ENCODE measurements around the gene PKD1. TPM values are rescaled to one million over a fixed set of nuclear protein-coding genes. Genes with fewer than 3 reads are reported as not detected.

The PKD1 gene
- total RNA-seq, 1 experiment from 2014 or later = 137 TPM

DNA sequence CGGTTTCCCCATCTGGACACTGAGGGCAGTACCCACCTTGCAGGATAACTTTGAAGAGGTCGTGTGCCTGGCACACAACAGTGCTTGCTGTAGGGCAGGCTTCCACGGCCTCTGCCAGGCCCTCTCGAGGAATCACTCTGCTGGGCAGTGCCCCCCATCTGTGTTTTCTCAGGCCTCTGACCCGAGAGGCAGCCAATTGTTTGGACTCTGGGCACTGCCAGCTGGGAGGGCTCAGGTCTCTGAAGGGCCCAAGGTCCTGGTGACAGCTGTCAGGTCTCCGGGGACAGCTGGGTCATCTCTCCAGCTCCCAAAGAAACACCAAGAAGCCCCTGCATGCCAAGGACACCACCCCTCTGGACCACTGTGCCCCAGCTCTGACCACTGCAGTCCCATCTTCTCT lies 11.7 kb upstream of the PKD1 start:
- TF ChIP-seq EZH2 (IDR thresholded peaks at IDR 0.05) (no peak), JUND (IDR thresholded peaks at IDR 0.05) (no peak), CBX3 (IDR thresholded peaks at IDR 0.05; ENCODE audit: low read depth) (no peak), SP1 (IDR thresholded peaks at IDR 0.05; ENCODE audit: low read depth) (no peak), CEBPB (IDR thresholded peaks at IDR 0.05; ENCODE audit: low read depth) (no peak), POLR2A (IDR thresholded peaks at IDR 0.05; ENCODE audit: borderline replicate concordance, extremely low read depth, insufficient read depth, insufficient read length) (no peak), SIN3A (IDR thresholded peaks at IDR 0.05; ENCODE audit: low read depth) (no peak), ELF1 (IDR thresholded peaks at IDR 0.05; ENCODE audit: borderline replicate concordance, low read depth) (no peak), ZFX (IDR thresholded peaks at IDR 0.05) (no peak), FOSL1 (IDR thresholded peaks at IDR 0.05; ENCODE audit: low read depth) (no peak), EZH2phosphoT487 (IDR thresholded peaks at IDR 0.05; ENCODE audit: borderline replicate concordance) (no peak), YY1 (IDR thresholded peaks at IDR 0.05; ENCODE audit: extremely low read depth, insufficient replicate concordance, low read depth, low read length) (no peak), POLR2AphosphoS5 (IDR thresholded peaks at IDR 0.05; ENCODE audit: low read depth, low read length) (no peak), ZNF274 (IDR thresholded peaks at IDR 0.05; ENCODE audit: low read depth, low read length) (no peak), SRF (IDR thresholded peaks at IDR 0.05; ENCODE audit: low read depth) (no peak), TCF7L2 (IDR thresholded peaks at IDR 0.05; ENCODE audit: borderline replicate concordance, extremely low read depth, insufficient read depth, insufficient read length) (no peak), RAD21 (IDR thresholded peaks at IDR 0.05; ENCODE audit: low read depth) (no peak)
- TF ChIP-seq, protein P1, sequence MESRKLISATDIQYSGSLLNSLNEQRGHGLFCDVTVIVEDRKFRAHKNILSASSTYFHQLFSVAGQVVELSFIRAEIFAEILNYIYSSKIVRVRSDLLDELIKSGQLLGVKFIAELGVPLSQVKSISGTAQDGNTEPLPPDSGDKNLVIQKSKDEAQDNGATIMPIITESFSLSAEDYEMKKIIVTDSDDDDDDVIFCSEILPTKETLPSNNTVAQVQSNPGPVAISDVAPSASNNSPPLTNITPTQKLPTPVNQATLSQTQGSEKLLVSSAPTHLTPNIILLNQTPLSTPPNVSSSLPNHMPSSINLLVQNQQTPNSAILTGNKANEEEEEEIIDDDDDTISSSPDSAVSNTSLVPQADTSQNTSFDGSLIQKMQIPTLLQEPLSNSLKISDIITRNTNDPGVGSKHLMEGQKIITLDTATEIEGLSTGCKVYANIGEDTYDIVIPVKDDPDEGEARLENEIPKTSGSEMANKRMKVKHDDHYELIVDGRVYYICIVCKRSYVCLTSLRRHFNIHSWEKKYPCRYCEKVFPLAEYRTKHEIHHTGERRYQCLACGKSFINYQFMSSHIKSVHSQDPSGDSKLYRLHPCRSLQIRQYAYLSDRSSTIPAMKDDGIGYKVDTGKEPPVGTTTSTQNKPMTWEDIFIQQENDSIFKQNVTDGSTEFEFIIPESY (IDR thresholded peaks at IDR 0.05; ENCODE audit: extremely low read depth, insufficient replicate concordance, low read length) = no peak
- TF ChIP-seq, protein P2, sequence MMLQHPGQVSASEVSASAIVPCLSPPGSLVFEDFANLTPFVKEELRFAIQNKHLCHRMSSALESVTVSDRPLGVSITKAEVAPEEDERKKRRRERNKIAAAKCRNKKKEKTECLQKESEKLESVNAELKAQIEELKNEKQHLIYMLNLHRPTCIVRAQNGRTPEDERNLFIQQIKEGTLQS (IDR thresholded peaks at IDR 0.05) = no peak
- TF ChIP-seq, protein P3, sequence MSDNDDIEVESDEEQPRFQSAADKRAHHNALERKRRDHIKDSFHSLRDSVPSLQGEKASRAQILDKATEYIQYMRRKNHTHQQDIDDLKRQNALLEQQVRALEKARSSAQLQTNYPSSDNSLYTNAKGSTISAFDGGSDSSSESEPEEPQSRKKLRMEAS (IDR thresholded peaks at IDR 0.05) = no peak
- Histone ChIP-seq H3K27me3 (ENCODE audit: insufficient read depth, low read length) (no peaks in the 10 kb centered on the region), H3K9me3 (ENCODE audit: control insufficient read depth in 1 of 2, insufficient read depth in 1 of 2, low read depth in 1 of 2, low read length in 2 of 2) (no peaks in the 10 kb centered on the region), H2AFZ (ENCODE audit: low read depth, low read length, poor library complexity, severe bottlenecking) (no peak overlapping the region), H3K4me1 (ENCODE audit: control insufficient read depth in 1 of 2, insufficient read depth in 2 of 2, low read length in 2 of 2) (peaks cover 40 to 57% of the 10 kb centered on the region in 2 experiments), H3K4me2 (ENCODE audit: low read length) (peak overlapping the region; percentile 99; the same call in 1 of the 2 replicates), H3K9me2 (ENCODE audit: insufficient read depth) (no peaks in the 10 kb centered on the region), H3K27ac (ENCODE audit: low read depth, low read length) (peak overlapping the region; percentile 84; the same call in 1 of the 2 replicates), H3K4me3 (replicated peaks in 1 of 2; ENCODE audit: low read depth in 1 of 2, low read length in 2 of 2) (no peak overlapping the region), H4K20me1 (ENCODE audit: insufficient read depth) (no peaks in the 10 kb centered on the region; the same call in 1 of the 2 replicates), H3K9ac (ENCODE audit: low read length) (peak overlapping the region; percentile 49; the same call in 1 of the 2 replicates), H3K36me3 (ENCODE audit: control insufficient read depth in 1 of 2, insufficient read depth in 2 of 2, low read length in 2 of 2) (no peaks in the 10 kb centered on the region; a peak in 1 of 4 replicates), H3K79me2 (ENCODE audit: insufficient read depth, low read length) (peaks cover 15% of the 10 kb centered on the region)
- no peak for ATAC-seq
- intact Hi-C loops (cut with micrococcal nuclease) = no loop called here
- no TSS peak for BruUV-seq (replicated peaks)
- RAD21 ChIA-PET (ENCODE audit: low non-redundant PET in 1 of 2, low total read pairs in 2 of 2, uncharacterized antibody in 2 of 2, unreplicated experiment in 2 of 2) = interaction anchor here in 1 of 2 experiments (1.4 kb wide), 1 partner anchor 125 kb away, joined by 3 read pairs; no protein-coding TSS in a partner anchor
- POLR2A ChIA-PET = interaction anchor here (1.9 kb wide), 1 partner anchor 183 kb away, joined by 7 read pairs; the partner anchor contains the start of gene RPS2
- CTCF ChIA-PET = interaction anchor here (2.3 kb wide), 1 partner anchor 125 kb away, joined by 8 read pairs; no protein-coding TSS in a partner anchor
- DNase-seq (ENCODE audit: low read depth, low spot score) = no peak

Measured in HCT116 (cell line).